ENCODE measurements around the gene KDR.

GRCh38 chr4:55032788-55033187, 92.6 kb downstream of the KDR start:
- no peak for TF ChIP-seq CTCF (conservative IDR thresholded peaks at IDR 0.05; ENCODE audit: low read length)
- no peak for TF ChIP-seq EZH2phosphoT487 (IDR thresholded peaks at IDR 0.05; ENCODE audit: borderline replicate concordance, low read depth, low read length)

Measured in OCI-LY7 (cell line).